AG09319 (cell line): Measurements from ENCODE around the gene CYB5R3.
"Not testable (repeated sequence)": the region's sequence is repeated elsewhere in the genome, so short reads cannot be mapped to it uniquely, and the experiment has no call there.

Experiments used
- DNase-seq: peaks from one replicate; pipeline ENCODE4 v3.0.0-alpha.2; 2010; ENCODE audit warnings: low read depth; ENCODE audit errors: extremely low read depth
- CTCF ChIP-seq: IDR thresholded peaks from 2 replicates; pipeline ENCODE4 v1.5.1; 2011; ENCODE audit warnings: low read depth, mild to moderate bottlenecking, inconsistent platforms, low read length, moderate library complexity

CYB5R3 gene

GRCh38 chr22:42612336-42612735 is 36.9 kb downstream of the CYB5R3 start:
- TF ChIP-seq CTCF = no peak
- DNase-seq = no peak

- TF ChIP-seq CTCF = no peak
- no peak for DNase-seq
Measured at GRCh38 chr22:42611051-42611450, 38.1 kb downstream of the CYB5R3 start.

DNA sequence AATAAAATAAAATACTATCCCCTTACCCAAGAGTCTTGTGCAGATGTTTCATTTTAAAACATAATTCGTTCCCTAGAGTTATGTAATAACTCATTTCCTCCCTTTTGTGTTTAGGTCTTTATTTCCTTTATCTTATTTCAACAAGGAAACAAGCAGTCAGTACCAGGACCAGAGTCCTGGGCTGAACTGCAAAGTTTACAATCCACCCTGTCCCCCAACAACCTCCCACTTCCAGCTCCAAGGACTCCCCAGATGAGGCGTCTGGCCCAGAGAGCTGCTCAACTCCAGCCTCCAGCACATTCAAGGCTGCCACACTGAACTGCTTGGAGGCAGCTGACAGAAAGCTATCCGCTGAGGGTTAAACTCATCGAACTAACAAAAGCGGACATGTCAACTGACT is 39.0 kb downstream of the CYB5R3 start:
- no peak for DNase-seq
- no peak for TF ChIP-seq CTCF

- DNase-seq = no peak
- no peak for TF ChIP-seq CTCF
Measured at GRCh38 chr22:42608823-42609361, 40.3 kb downstream of the CYB5R3 start.

GRCh38 chr22:42608136-42608822 is 40.9 kb downstream of the CYB5R3 start:
- DNase-seq = no peak
- no peak for TF ChIP-seq CTCF

- not testable (repeated sequence) for DNase-seq
Measured at GRCh38 chr22:42607641-42608040, 41.6 kb downstream of the CYB5R3 start.

DNA sequence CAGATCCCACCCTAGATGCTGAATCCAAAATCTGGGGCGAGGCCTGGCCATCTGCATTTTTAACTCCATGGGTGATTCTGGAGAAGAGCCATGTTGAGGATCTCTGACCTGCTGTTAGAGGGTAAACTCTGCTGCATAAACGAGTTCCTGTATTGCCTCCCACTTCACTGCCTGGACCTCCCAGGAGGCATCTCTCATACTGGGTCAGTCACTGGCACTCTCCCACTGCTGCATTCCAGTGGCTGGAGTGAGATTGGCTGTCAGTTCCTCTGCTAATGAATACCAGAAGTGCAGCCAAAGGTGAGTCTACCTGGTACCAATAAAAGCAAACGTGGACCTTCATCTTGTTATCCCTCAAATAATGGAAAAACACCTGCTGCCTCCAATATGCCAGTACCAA is 44.8 kb downstream of the CYB5R3 start:
- no peak for TF ChIP-seq CTCF
- DNase-seq = no peak

DNA sequence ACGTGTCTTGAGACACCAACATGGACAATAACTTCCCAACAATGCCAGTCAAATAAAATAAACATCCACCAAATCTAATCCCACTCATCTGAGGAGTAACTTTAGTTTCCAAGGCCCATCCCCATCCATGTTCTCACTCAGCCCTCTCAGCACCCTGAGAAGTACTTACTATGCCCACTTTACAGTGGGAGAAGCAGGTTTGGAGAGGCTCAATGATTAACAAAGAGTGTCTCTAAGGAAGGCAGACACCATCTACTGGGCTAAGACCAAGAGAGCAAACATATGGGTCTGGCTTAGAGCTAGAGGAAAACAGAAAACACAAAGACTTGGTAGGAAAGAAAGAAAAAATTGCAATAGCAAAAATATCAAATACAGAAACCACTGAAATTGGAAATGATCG is 45.8 kb downstream of the CYB5R3 start:
- no peak for TF ChIP-seq CTCF

More for the DNA sequence above, 45.8 kb downstream of the CYB5R3 start:
- DNase-seq = no peak
